Caco-2 (cell line): Measurements from ENCODE around the gene CFAP54. TPM values are rescaled to one million over a fixed set of nuclear protein-coding genes. Genes with fewer than 3 reads are reported as not detected.

Experiments used
- BruUV-seq: library from RNA; stranded (reverse); fragments of 400-500 nt; replicated peaks from 2 replicates; lab custom pipeline; 2021; lab: Mats Ljungman, UMichigan
- CTCF ChIA-PET: fragments of 300-600 bp; sonication (Branson Sonifier 250); formaldehyde crosslinking; loops from one replicate; lab custom pipeline; 2022; ENCODE audit warnings: antibody characterized with exemption; lab: Charles Lee
- POLR2A ChIA-PET: fragments of 300-600 bp; sonication (Branson Sonifier 250); formaldehyde crosslinking; loops from one replicate; lab custom pipeline; 2022; ENCODE audit warnings: antibody characterized with exemption; lab: Charles Lee
- DNase-seq, 2 experiments: peaks; one replicate each; pipeline versions ENCODE4 v3.0.0 to v3.0.0-alpha.2; 2020 to 2022
- H3K27me3 ChIP-seq: replicated peaks from 2 replicates; pipeline ENCODE4 v1.6.0; 2011; ENCODE audit warnings: low read length; ENCODE audit not compliant: control insufficient read depth, insufficient read depth
- H3K36me3 ChIP-seq: 2 replicates; pipeline ENCODE4 v1.5.1; 2011; ENCODE audit warnings: low read length; ENCODE audit not compliant: control insufficient read depth, insufficient read depth
- H3K4me1 ChIP-seq: fragments of 250-450 bp; sonication (Bioruptor Pico); 2 replicates; pipeline ENCODE4 v1.5.1; 2020; ENCODE audit warnings: mild to moderate bottlenecking
- H3K4me3 ChIP-seq: 2 replicates; pipeline ENCODE4 v1.5.1; 2011; ENCODE audit warnings: low read depth, mild to moderate bottlenecking, control low read depth, low read length
- H3K9me3 ChIP-seq: fragments of 250-450 bp; sonication (Bioruptor Pico); 2 replicates; pipeline ENCODE4 v1.5.1; 2020; ENCODE audit warnings: mild to moderate bottlenecking, moderate library complexity
- H3K27ac Mint-ChIP-seq: one replicate; pipeline ENCODE4 v1.8.0; 2022; ENCODE audit warnings: mixed read lengths; ENCODE audit not compliant: unreplicated experiment
- H3K27me3 Mint-ChIP-seq: one replicate; pipeline ENCODE4 v1.8.0; 2022; ENCODE audit warnings: mixed read lengths; ENCODE audit not compliant: insufficient read depth, unreplicated experiment
- H3K36me3 Mint-ChIP-seq: one replicate; pipeline ENCODE4 v1.8.0; 2022; ENCODE audit warnings: mild to moderate bottlenecking, mixed read lengths; ENCODE audit not compliant: insufficient read depth, unreplicated experiment
- H3K4me1 Mint-ChIP-seq: one replicate; pipeline ENCODE4 v1.8.0; 2022; ENCODE audit warnings: low read depth, mixed read lengths; ENCODE audit not compliant: unreplicated experiment
- H3K4me3 Mint-ChIP-seq: one replicate; pipeline ENCODE4 v1.8.0; 2022; ENCODE audit warnings: mild to moderate bottlenecking, moderate library complexity, mixed read lengths; ENCODE audit not compliant: unreplicated experiment
- H3K9me3 Mint-ChIP-seq: one replicate; pipeline ENCODE4 v1.8.0; 2022; ENCODE audit warnings: mixed read lengths; ENCODE audit not compliant: unreplicated experiment
- CTCF ChIP-seq, 2 experiments: fragments of 200-600 bp in 1 of 2; IDR thresholded peaks; 1 replicate in 1 of 2; 2 replicates in 1 of 2; pipeline versions ENCODE4 v1.5.1 to v1.8.0; 2011 to 2022; ENCODE audit warnings: antibody characterized with exemption in 1 of 2, control low read depth in 1 of 2, inconsistent platforms in 1 of 2, low read depth in 1 of 2, low read length in 1 of 2, mild to moderate bottlenecking in 1 of 2, moderate library complexity in 1 of 2; ENCODE audit not compliant: insufficient read depth in 1 of 2, severe bottlenecking in 1 of 2, unreplicated experiment in 1 of 2
- intact Hi-C: fragments of 100-400 bp; cut with micrococcal nuclease; formaldehyde crosslinking; loops from one replicate; pipeline ENCODE4 v1.10.0; 2022; ENCODE audit not compliant: unreplicated experiment
- total RNA-seq: library from RNA; stranded (reverse); gene quantifications from 2 replicates; pipeline ENCODE4 v1.2.3, GENCODE V29; 2022

Gene CFAP54
- total RNA-seq, 1 experiment from 2014 or later, result 0.14 TPM

- H3K4me1 Mint-ChIP-seq, result peaks cover 14% of the 10 kb centered on the region
- H3K9me3 Mint-ChIP-seq, result no peaks in the 10 kb centered on the region
- BruUV-seq, result no TSS peak
- Histone ChIP-seq H3K9me3 (no peaks in the 10 kb centered on the region), H3K4me3 (no peak overlapping the region), H3K27me3 (no peaks in the 10 kb centered on the region), H3K36me3 (no peaks in the 10 kb centered on the region), H3K4me1 (0 out of 2 replicates have a peak, but pooled peaks cover 4% of the 10 kb centered on the region)
- H3K4me3 Mint-ChIP-seq, result no peak overlapping the region
- POLR2A ChIA-PET, result no interaction called here
- CTCF ChIA-PET, result interaction anchor here (0.6 kb wide), 1 partner anchor 698 kb away, joined by 3 read pairs; no protein-coding TSS in a partner anchor
- intact Hi-C loops, result no loop called here
- H3K27me3 Mint-ChIP-seq, result no peaks in the 10 kb centered on the region
- no peak for DNase-seq
- peaks cover 5% of the 10 kb centered on the region for H3K36me3 Mint-ChIP-seq
- TF ChIP-seq CTCF (IDR thresholded peaks at IDR 0.05; ENCODE audit: insufficient read depth in 1 of 2, low read depth in 1 of 2, low read length in 1 of 2, severe bottlenecking in 1 of 2, unreplicated experiment in 1 of 2), result no peak
- H3K27ac Mint-ChIP-seq, result no peak overlapping the region
Measured at GRCh38 chr12:96912943-96913342, 423.6 kb downstream of the CFAP54 start.

DNA sequence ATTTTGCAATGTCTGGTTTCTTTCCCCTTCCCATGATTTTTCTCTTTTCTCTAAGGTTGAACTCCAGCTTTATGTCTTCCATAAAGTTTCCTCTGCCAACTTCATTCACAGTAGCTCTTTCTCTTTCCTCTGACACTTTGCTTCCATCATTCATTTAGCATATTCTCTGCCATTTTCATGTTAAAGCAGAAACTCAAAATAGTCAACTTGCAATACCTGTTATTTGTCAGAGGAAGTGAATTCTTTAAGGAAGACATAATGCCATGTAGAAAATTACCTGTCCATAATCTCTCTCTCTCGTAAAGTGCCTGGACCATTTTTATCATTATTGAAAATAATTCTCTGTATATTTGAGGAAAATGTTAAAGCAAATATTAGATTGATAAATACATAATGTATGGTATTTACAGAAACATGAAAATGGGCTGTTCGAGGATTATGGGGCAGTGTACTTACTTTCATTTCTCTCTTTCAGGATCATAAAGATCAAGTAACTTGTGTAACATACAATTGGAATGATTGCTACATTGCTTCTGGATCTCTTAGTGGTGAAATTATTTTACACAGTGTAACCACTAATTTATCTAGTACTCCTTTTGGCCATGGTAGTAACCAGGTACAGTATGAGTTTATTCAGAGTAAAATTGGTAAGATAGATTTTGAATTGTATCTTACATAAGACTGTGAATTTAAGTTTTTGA, 430.3 kb downstream of the CFAP54 start:
- no peak overlapping the region for H3K4me3 ChIP-seq
- no peaks in the 10 kb centered on the region for H3K27me3 ChIP-seq
- intact Hi-C loops, result no loop called here
- H3K4me3 Mint-ChIP-seq, result no peak overlapping the region
- peaks cover 12% of the 10 kb centered on the region for H3K36me3 Mint-ChIP-seq
- H3K36me3 ChIP-seq, result no peaks in the 10 kb centered on the region
- peaks cover 6% of the 10 kb centered on the region for H3K4me1 Mint-ChIP-seq
- POLR2A ChIA-PET, result no interaction called here
- TF ChIP-seq CTCF (IDR thresholded peaks at IDR 0.05; ENCODE audit: insufficient read depth in 1 of 2, low read depth in 1 of 2, low read length in 1 of 2, severe bottlenecking in 1 of 2, unreplicated experiment in 1 of 2), result no peak
- H3K9me3 Mint-ChIP-seq, result peaks cover 10% of the 10 kb centered on the region
- no TSS peak for BruUV-seq
- no peaks in the 10 kb centered on the region for H3K4me1 ChIP-seq
- no peaks in the 10 kb centered on the region for H3K27me3 Mint-ChIP-seq
- H3K27ac Mint-ChIP-seq, result no peak overlapping the region
- no peaks in the 10 kb centered on the region for H3K9me3 ChIP-seq
- DNase-seq, result no peak
- CTCF ChIA-PET, result no interaction called here

Other genes starting within 250 kb of the CFAP54 start
- gene CDK17, start 89.1 kb upstream of the CFAP54 start, total RNA-seq, result 11.5 and 11.7 TPM in 2 replicates